Embryonic facial prominence (tissue), 1 donor: ENCODE results near the gene BRINP2.

Experiments used
- DNase-seq: peaks from one replicate; pipeline ENCODE4 v3.0.0-alpha.2; 2016; ENCODE audit errors: extremely low spot score

BRINP2 gene

DNA sequence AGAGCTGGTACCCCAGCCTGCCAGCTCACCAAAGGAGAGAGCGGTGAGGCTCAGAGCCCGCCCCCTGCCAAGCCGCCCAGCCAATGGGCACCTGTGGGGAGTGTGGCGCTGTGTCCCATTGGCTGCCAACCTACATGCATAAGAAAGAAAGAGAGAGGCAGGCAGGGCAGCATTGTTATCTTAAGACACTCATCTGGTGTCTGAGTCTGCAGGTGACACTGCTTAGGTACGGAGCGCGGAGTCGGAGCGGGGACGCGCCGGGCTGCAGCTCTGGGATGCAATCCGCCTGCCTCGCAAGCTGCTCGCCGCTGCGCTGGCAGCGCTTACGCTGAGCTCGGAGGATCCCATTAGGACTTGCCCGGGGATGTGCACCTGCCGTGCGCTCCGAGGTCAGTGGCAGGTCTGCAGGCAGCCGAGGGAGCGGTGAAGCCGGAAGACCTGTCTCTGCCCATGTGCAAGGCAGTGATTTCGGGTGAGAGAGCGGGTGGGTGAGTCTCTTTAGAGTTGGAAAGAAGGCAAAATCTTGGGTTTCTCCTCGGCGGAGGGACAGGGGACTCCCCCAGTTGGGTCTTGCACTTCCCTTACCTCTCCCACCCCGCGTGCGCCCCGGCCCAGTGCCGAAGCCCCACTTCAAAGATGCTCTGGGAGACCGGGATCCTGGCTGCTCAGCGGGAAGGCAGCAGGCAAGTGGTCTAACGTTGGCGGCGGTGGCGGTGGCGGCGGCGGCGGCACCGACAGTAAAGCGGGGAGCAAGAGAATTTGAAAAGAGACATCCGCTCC, at the start of gene BRINP2:
BRINP2 (plus strand) TSS at position 203 of the 780 bp plus-strand sequence. CDS start 58,919 bp downstream, outside the sequence.
- no peak for DNase-seq

- no peak for DNase-seq
Observed at GRCh38 chr1:177122461-177123251, 48.1 kb upstream of the BRINP2 start.

DNA sequence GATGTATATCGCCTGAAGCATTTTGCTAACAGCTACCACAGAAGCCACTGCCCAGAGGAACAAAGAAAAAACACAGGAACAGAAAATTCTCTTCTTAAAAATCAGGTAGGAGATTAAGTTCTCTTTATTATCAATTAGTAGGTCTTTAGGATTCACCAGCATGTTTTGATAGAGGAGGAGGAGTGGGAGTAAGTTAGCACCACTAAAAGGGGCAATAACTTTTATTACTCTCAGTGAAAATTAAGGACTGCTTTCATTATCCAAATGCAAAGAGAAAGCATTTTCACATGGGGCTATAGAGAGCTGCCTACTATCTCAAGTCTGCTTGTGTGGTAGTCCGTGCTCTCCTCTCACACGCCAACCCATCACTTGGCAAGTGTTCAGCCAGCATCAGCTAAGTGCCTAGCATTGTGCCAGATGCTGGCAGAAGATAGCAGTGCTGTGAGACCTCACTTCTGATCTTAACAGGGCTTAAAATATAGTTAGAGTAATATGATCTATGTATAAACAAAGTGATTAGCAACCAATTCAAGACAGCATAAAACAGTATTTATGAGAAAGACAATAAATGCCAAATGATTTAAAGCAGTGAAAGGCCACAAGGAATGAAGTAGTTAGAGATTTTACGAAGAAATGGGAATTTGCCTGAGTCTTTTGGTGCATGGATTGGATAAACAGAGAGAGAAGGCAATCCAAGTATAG, 46.0 kb upstream of the BRINP2 start:
- DNase-seq = no peak

GRCh38 chr1:177126267-177126666, 44.5 kb upstream of the BRINP2 start:
- no peak for DNase-seq

DNA sequence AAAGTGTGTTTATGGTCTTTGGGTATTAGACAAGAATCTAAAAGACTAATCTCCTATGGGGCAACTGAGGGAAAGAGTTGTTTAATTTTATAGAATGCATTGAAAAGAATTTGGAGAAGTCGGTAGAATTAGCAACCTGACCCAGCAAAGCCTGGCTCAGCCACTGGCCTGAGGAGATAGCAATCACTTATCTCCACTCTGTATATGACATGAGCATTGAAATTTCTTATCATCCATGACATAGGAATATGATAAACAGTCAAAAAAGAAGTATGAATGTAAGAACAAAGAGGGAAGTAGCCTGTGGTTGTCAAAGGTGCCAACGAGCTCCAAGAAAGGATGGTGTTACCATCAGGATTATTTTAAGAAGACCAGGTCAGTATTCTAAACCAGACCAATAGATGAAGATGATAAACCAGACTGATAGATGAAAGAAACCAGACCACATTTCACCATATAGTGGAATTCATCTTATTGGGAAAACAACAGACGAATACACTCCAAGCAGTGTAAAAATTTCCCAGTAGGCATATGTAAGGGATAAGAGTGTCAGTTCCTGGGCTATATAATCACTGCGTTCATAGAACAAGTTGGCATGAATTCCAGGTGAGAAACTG, 42.0 kb upstream of the BRINP2 start:
- no peak for DNase-seq

DNA sequence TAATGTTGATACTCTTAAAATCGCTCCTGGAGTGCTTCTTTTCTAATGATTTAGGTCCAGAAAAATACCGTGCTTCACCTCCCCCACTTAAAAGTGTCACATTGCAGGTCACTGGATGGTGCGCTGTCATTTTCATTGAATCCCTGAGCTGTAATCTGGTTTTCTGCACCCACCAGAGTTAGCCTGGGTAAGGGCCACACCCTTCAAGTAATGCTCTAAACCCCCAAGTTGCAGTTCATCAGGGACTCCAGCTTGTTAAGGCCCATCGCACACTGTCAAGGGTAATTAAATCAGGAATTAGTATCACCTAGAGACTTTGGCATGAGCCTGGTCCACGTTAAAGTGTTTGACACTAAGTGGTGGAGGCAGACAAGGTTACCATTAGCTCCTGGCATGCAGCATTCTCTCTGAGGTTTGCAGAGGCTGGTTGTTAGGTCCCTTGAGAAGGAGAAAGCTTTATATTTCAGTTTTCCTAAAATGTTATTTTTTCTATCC, 40.3 kb upstream of the BRINP2 start:
- no peak for DNase-seq

GRCh38 chr1:177131723-177132122, 39.0 kb upstream of the BRINP2 start:
- DNase-seq = no peak

DNA sequence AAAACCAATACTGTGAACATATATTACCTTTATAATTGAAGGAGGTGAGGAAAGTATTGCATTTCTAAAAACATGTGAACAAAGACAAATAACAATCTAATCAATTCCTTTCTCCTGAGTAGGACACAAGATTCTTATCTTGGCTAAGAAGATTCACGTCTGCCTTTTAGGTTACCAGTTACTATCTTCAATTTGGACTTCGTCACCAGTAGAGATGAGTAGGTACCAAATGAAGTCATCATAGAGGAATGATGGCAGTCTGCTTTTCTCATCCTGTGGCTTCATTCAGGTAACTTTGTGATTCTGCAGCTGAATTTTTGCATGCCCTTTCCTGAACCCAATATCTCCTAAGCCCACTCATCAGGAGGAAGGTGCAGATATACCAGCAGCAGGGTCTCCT, 38.6 kb upstream of the BRINP2 start:
- no peak for DNase-seq

- DNase-seq = no peak
Observed at GRCh38 chr1:177133977-177134538, 36.7 kb upstream of the BRINP2 start.

GRCh38 chr1:177135250-177135649, 35.5 kb upstream of the BRINP2 start:
- DNase-seq = no peak

GRCh38 chr1:177137814-177138213, 32.9 kb upstream of the BRINP2 start:
- no peak for DNase-seq

GRCh38 chr1:177138347-177138746, 32.4 kb upstream of the BRINP2 start:
- no peak for DNase-seq

GRCh38 chr1:177142010-177142409, 28.7 kb upstream of the BRINP2 start:
- DNase-seq = no peak

GRCh38 chr1:177142791-177143271, 27.9 kb upstream of the BRINP2 start:
- DNase-seq = no peak

- no peak for DNase-seq
Observed at GRCh38 chr1:177145106-177146070, 25.4 kb upstream of the BRINP2 start.

- no peak for DNase-seq
Observed at GRCh38 chr1:177146499-177146898, 24.3 kb upstream of the BRINP2 start.

DNA sequence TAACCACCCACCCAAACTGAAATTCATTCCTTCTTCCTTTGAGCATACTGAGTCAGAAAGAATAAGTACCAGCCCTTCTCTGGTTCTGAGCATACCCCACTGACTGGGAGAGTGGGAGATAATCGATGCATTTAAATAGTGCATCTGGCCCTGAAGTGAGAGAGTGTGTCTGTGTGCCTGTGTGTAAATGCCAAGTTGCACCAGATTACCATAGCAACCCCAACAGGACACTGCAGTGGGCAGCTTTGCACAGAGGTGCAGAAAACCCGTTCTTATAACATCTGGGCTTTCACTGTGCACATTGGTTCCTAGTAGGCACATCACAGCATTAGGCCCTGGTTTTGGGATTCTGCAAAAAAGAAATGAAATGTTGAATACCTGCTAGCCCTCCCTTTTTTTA, 8.5 kb upstream of the BRINP2 start:
- no peak for DNase-seq

DNA sequence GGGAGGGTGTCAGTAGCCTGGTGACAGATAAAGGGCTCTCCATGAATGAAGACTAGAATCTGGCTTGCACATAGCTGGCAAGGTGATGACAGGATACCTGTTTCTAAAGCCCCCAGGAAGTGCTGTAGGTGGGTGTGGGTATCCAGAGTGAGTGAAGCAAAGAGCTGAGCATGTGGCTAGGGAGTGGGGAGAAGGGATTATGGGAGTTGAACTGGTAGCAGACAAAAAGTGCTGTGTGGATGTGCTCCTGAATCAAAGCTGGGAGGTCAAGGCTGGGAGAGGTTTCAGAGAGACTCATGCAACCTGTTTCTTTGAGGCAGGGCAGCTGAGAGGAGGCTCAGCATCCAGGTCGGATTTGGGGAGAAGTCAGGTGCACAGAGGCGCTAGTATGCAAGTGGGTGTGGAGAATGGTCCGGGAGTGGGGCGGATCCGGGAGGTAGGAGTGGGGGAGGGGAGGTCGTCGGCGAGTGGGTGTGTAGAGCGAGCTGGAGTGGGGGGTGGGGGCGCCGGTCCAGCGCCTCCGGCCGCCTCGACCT, 6.8 kb upstream of the BRINP2 start:
- DNase-seq = no peak

DNA sequence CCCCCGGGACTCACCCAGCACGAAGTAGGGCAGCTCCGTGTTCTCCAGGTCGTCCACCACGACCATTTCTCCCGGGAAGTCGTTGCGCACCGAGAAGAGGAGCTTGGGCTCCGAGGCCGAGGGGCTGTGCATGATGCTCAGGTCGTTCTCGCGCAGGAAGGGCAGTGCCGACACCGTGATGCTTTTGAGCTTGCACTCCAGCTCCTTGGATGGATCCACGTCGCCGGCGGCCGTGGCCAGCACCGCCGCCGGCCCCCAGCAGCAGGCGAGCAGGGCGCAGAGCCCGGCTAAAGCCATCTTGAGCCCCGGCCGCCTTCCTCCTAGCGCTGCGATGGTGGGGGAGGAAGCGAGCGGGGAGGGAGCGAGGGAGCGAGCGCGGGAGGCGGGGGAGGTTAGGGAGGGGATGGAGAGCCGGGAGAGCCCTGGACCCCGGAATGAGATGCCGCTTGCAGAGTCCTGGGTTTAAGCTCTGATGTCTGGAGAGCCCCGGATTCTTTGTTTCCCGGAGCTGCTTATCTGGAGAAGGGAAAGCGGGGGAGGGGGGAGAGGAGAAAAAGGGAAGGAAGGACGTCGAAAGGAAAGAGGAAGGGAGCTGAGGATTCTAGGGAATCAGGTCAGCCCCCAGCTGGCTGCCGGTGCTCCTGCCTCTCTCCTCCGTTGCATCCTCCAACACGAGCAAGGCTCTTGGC, 6.2 kb upstream of the BRINP2 start, which contains the start of gene ASTN1:
ASTN1 (minus strand) TSS at position 333 of the 689 bp plus-strand sequence; CDS start at position 297, 36 bp downstream.
- DNase-seq = no peak
